PFSK-1 (cell line): ENCODE measurements around the gene MTCH2.

Experiments used
- POLR2AphosphoS5 ChIP-seq: IDR thresholded peaks from 2 replicates; pipeline ENCODE4 v1.6.1; 2012; ENCODE audit warnings: low read depth, mild to moderate bottlenecking, control low read depth, low read length, moderate library complexity
- TF ChIP-seq, protein P1 (sequence below), 2 experiments: IDR thresholded peaks; 2 replicates each; pipeline versions ENCODE4 v1.6.1 to v1.8.0; 2011 to 2012; ENCODE audit warnings: low read depth in 2 of 2, low read length in 2 of 2, control low read depth in 1 of 2, inconsistent platforms in 1 of 2, mild to moderate bottlenecking in 1 of 2, moderate library complexity in 1 of 2; ENCODE audit not compliant: insufficient read depth in 1 of 2

DNA sequence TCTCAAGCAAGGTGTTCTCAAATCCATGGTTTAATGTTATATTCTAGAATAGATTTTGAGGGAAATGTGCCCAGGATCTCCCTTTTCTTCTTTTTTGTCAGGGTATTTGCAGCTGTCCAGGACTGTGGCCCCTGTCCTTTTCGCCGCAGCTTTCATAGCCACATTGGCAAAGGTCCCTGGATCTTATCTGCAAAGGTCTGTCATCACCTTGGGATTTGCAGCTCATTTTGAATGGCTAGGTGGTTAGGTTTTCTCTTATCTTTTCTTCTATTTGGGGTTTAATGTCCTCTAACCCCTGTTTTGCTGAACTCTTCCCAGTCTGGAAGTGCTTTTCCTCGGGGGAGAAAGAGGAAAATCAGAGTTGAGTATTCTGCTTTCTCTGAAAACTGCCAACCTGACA lies 36.4 kb downstream of the MTCH2 start:
- TF ChIP-seq, protein P1, sequence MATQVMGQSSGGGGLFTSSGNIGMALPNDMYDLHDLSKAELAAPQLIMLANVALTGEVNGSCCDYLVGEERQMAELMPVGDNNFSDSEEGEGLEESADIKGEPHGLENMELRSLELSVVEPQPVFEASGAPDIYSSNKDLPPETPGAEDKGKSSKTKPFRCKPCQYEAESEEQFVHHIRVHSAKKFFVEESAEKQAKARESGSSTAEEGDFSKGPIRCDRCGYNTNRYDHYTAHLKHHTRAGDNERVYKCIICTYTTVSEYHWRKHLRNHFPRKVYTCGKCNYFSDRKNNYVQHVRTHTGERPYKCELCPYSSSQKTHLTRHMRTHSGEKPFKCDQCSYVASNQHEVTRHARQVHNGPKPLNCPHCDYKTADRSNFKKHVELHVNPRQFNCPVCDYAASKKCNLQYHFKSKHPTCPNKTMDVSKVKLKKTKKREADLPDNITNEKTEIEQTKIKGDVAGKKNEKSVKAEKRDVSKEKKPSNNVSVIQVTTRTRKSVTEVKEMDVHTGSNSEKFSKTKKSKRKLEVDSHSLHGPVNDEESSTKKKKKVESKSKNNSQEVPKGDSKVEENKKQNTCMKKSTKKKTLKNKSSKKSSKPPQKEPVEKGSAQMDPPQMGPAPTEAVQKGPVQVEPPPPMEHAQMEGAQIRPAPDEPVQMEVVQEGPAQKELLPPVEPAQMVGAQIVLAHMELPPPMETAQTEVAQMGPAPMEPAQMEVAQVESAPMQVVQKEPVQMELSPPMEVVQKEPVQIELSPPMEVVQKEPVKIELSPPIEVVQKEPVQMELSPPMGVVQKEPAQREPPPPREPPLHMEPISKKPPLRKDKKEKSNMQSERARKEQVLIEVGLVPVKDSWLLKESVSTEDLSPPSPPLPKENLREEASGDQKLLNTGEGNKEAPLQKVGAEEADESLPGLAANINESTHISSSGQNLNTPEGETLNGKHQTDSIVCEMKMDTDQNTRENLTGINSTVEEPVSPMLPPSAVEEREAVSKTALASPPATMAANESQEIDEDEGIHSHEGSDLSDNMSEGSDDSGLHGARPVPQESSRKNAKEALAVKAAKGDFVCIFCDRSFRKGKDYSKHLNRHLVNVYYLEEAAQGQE (IDR thresholded peaks at IDR 0.05; ENCODE audit: insufficient read depth in 1 of 2, low read depth in 2 of 2, low read length in 2 of 2): no peak
- TF ChIP-seq POLR2AphosphoS5: no peak
